Measurements from ENCODE around the gene MRPL24.

Gene MRPL24

DNA sequence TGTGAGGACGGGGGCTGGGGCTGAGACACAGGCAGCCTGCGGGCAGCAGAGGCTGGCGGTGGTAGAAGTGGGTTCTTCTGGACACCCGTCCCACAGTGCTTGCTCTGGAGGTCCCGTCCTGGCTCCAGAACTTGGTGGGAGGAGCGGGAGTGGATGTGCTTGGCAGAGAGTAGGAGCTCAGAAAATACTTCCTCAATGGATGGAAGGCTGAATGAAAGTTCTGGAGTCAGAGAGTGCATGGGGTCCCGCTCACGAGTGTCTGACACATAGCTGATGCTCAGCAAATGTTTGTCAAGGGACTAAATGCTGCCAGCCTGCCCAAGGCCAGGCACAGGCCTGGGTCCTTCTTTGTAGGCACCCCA, 50.2 kb downstream of the MRPL24 start:
- DNase-seq = no peak

DNA sequence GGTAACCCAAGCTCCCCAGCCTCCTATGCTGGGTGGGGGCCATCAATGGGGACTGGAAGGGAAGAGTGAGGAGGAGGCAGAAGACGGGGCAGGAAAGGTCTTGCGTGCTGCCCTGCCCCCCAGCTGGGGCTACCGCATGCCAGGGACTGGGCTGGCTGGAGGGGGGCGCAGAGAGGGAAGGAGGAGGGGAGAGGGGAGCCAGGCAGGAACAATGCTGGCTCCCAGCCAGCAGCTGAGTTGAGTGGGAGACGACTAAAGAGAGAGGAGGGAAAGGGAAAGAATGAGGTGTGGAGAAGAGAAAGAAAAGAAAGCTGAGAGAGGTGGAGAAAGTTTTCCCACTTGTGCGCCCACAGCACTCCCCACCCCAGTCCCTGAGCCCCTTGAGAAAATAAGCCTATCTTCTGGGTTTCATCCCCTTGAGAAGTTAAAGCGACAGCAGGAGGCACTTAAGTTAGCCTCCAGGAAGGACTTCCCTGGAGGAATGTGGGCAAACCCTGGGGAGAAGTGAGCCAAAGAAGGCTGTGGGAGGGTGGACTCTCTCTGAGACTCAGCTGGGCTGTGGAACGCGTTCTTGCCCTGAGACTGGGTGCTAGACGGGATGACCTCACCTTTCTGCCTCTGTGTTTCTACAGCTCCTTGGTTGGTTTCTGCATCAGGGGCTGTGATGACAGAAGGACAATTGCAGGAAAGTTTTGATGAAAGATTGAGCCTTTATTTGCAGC, 50.8 kb downstream of the MRPL24 start:
- no peak for DNase-seq

DNA sequence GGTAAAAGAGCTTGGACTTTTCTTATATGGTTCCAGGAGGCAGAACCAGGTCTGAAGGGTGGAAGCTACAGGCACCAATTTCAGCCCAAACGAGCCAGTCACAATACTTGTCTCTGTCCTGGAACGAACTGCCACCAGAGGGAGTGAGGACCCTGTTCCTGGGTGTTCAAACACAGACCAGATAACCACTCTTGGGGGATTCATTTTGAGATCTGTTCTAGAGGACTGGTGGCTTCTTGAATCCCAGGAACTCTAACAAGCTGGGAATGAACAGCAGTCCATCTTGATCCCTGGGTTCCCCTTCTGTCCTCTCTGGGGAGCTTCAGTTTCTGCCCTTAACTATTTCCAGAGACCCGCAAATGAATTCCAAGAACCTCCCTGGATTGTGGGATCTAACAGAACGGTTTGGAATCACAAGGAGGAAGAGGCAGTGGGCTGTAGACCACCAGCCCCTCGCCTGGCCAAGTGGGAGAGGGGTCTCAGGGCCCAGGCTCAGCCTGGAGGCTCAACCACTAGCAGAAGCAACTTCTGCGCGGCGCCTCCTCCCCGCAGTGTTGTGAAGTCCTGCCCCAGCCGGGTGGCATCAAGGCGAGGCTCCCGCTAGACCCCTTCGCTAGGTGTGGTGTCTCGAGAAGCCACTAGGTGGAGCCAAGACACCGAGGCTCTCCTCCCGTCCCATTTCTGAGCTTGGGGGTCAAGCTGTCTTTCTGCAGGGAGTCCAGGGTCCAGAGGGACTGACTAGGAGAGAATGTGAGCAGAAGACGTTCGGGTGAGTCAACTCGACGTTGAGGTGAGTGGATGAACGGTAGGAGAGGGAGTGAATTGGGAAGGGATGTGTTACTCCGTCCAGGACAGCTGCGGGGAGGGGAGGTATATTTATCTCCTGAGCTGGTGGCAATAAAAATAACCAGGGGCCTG, 51.6 kb downstream of the MRPL24 start:
- peak; percentile 22 for DNase-seq
